Measurements from ENCODE around the gene KRT6B.
"Not testable (repeated sequence)": the region's sequence is repeated elsewhere in the genome, so short reads cannot be mapped to it uniquely, and the experiment has no call there.

The KRT6B gene

GRCh38 chr12:52452101-52452500 is at the start of gene KRT6B:
TSS of gene KRT6B (minus strand) at chr12:52452146. CDS start at chr12:52452078, 68 bp downstream.
- DNase-seq (ENCODE audit: low read depth), result no peak

DNA sequence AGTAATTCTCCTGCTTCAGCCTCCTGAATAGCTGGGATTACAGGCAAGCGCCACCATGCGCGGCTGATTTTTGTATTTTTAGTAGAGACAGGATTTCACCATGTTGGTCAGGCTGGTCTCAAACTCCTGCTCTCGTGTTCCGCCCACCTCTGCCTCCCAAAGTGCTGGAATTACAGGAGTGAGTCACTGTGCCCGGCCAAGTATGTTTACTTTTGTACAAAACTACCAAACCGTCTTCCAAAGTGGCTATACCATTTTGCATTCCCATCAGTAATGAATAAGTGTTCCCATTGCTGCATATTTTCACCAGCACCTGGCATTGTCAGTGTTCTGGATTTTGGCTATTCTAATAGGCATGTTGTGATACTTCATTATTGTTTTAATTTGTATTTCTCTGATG is 49.5 kb upstream of the KRT6B start:
- DNase-seq (ENCODE audit: low read depth), result no peak

DNA sequence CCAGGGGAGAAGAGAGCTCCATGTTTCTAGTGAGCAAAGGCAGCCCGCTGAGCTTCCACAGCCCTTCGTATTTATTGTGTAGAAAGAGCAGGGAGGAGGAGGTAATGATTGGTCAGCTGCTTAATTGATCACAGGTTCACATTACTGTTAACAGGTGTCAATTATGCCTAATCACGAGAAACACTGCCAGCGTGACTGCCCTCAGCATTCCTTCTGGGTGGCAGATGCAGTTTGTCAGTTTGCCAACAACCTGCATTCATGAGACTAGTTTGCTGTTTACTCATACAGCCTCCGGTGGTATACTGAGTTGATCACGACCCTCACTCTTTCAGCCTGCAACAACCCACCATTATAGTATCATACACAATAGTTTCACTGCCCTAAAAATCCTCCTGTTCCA is 48.6 kb upstream of the KRT6B start:
- DNase-seq (ENCODE audit: low read depth), result not testable (repeated sequence)

DNA sequence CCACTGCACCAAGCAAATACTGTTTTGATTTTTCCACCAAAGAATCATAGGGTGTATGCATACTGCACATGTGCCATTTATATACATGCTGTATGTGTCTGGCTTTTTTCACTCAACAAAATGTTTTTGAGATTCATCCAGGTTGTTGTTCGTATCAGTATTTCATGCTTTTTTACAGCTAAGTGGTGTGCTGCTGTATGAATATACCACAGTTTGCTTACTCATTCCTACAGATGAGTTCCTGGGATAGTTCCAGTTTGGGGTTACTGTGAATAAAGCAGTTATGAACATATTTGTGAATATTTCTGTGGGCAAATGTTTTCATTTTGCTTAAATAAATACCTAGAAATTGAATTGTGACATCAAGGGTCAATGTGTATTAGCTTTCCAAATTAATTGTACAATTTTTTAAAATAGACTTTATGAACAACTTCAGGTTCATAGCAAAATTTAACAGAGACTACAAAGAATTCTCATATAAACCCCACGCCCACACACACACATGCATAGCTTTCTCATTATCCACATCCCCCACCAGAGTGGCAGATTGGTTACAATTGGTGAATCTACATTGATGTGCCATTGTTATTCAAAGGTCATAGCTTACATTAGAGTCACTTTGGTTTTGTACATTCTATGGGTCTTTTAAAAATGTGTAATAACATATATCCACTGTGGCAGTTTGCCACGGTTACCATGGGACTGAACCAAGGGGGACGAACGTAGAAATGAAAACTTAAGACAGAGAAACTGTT is 48.0 kb upstream of the KRT6B start:
- no peak for DNase-seq (ENCODE audit: low read depth)

GRCh38 chr12:52498946-52499345 is 47.0 kb upstream of the KRT6B start:
- DNase-seq (ENCODE audit: low read depth), result no peak

- DNase-seq (ENCODE audit: low read depth), result no peak
Observed at GRCh38 chr12:52497975-52498374, 46.0 kb upstream of the KRT6B start.

DNA sequence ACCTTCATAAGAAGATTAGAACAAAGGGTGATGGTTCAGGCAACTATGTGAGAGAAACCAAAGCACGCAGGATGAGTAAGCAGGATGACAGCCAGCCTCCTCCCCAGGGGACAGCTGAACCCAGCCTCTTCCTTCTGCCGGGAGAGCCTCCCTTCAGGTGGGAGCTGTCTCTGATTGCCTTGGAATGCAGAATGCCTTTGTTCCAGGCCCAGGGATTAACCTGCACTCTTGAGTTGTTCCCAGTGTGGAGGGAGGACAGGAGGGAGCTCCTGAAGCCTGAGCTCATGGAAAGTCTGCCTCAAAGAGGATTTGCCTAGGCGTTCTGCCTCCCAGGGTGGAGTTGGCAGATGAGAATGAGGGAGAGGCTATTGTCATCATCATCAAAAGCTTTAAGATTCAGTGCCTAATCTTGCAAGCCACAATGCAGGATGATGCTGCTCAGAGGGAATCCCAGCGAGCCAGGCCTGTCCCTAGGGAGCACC is 44.7 kb upstream of the KRT6B start:
- DNase-seq (ENCODE audit: low read depth), result no peak

GRCh38 chr12:52496054-52496453 is 44.1 kb upstream of the KRT6B start:
- no peak for DNase-seq (ENCODE audit: low read depth)

DNA sequence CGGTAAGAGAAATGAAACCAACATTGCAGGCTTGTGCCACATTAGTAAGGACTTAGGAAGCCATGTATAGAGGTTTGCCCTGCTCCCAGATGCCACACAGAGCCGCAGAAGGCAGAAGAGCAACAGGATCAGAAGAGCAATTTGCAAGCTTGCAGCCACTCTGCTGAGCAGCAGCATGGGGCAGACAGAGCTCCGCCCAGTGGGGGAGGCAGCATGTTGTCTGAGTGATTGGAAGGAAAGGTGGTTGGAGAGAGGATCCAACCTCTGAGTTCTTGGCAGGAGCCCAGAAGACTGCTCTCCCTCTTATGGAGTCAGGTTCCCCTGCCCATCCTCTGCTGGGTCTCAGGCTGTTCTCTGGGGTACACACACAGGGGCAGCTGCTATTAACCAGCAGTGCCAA is 43.4 kb upstream of the KRT6B start:
- DNase-seq (ENCODE audit: low read depth), result no peak

DNA sequence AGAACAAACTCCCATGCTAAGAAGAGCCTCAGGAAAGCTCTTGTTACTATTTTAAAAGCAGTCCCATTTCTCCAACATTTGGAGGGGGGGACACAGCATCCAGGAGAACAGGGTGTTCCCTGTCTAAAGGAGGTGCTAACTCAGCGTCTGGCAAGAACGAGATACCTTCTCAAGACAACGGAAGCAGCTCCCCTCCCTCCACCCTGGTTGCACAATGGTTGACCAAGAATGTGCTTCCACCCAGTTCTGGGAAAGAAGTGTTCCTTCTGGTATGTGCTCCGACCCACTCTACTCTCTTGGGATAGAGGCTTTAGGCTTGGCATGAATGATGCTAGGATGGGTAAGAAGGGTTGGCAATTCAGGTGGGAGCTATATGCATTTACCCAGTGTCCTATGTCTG is 42.6 kb upstream of the KRT6B start:
- DNase-seq (ENCODE audit: low read depth), result no peak

- no peak for DNase-seq (ENCODE audit: low read depth)
Observed at GRCh38 chr12:52494100-52494499, 42.2 kb upstream of the KRT6B start.

- DNase-seq (ENCODE audit: low read depth), result no peak
Observed at GRCh38 chr12:52493172-52493571, 41.2 kb upstream of the KRT6B start, which contains the start of gene KRT6A. TSS of gene KRT6A (minus strand) at chr12:52493257. CDS start at chr12:52493188, 69 bp downstream.

DNA sequence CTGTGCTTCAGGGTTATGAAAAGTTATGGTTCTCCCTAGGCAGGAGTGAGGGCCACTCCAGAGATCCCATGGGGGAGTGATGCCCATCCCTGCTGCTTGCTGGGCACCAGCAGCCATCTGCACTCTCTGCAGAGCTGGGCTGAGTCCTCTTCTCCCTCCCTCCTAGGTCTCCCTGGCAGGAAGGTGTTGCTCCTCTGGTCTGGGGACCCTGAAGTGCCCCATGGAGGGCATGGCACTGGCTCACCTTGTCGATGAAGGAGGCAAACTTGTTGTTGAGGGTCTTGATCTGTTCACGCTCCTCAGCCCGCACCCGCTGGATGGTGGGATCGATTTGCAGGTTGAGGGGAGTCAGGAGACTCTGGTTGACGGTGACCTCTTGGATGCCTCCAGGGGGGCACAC is 40.5 kb upstream of the KRT6B start:
- not testable (repeated sequence) for DNase-seq (ENCODE audit: low read depth)

DNA sequence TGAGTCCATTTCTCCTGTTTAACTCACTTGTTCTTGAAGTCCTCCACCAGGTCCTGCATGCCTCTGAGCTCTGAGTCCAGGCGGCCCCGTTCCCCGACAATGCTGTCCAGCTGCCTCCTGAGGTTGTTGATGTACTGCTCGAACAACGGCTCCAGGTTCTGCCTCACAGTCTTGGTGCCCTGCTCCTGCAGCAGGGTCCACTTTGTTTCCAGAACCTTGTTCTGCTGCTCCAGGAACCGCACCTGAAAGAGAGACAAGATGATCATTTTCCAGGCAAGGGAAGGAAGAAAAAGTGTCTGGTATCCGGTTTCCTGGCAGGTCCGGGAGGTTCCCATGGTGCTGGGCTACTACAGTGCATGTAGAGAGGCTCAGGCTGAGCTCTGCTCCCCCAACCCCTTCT is 39.5 kb upstream of the KRT6B start:
- not testable (repeated sequence) for DNase-seq (ENCODE audit: low read depth)

GRCh38 chr12:52488736-52489135 is 36.8 kb upstream of the KRT6B start:
- DNase-seq (ENCODE audit: low read depth), result no peak

DNA sequence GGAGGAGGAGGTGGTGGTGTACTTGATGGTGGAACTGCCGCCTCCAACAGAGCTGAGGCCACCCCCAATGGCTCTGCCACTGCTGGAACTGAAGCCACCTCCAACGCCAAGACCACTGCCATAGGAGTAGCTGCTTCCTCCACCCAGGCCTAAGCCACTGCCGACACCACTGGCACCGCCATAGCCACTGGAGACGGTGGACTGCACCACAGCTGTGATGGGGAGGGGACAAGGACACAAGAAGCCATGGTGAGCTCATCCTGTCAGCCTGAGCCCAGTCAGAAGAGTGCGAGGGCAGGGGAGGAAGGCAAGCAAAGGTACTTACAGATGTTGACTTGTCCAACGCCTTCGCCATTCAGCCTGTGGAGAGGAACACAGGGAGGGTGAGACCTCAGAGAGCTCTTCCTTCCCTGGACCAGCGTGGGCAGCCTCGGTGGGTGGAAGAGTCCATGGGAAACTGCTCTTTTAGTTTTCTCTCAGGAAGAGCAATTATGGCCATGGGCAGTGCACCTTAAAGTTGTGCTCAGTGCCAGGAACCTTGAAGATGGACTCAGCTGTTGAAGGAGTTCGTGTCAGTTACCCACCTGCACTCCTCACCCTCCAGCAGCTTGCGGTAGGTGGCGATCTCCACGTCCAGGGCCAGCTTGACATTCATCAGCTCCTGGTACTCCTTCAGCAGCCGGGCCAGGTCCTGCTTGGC is 35.9 kb upstream of the KRT6B start:
- DNase-seq (ENCODE audit: low read depth), result not testable (repeated sequence)

GRCh38 chr12:52487211-52487610 is 35.3 kb upstream of the KRT6B start:
- no peak for DNase-seq (ENCODE audit: low read depth)

GRCh38 chr12:52486166-52487105 is 34.5 kb upstream of the KRT6B start:
- no peak for DNase-seq (ENCODE audit: low read depth)

DNA sequence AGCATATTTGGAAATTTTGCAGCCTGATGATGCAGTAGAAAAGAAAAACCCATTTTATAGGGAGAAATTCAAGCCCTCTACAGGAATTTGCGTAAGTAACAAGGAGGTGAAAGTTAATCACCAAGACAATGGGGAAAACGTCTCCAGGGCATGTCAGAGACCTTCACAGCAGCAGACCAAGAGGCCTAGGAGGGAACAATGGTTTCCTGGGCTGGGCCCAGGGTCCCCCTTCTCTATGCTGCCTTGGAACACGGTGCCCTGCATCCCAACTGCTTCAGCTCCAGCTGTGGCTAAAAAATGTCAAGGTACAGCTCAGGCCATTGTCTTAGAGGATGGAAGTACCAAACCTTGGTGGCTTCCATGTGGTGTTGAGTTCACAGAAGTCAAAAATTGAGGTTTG is 28.1 kb upstream of the KRT6B start:
- no peak for DNase-seq (ENCODE audit: low read depth)

- DNase-seq (ENCODE audit: low read depth), result no peak
Observed at GRCh38 chr12:52477651-52478050, 25.7 kb upstream of the KRT6B start.

GRCh38 chr12:52474212-52474611 is 22.3 kb upstream of the KRT6B start:
- no peak for DNase-seq (ENCODE audit: low read depth)

GRCh38 chr12:52473768-52474167 is 21.8 kb upstream of the KRT6B start, which contains the start of gene KRT6C:
TSS of gene KRT6C (minus strand) at chr12:52473805. CDS start at chr12:52473737, 68 bp downstream.
- no peak for DNase-seq (ENCODE audit: low read depth)
